EH (cell line): ENCODE measurements around the gene LSAMP.
"Not testable (repeated sequence)": the region's sequence is repeated elsewhere in the genome, so short reads cannot be mapped to it uniquely, and the experiment has no call there.

Source experiments
- DNase-seq: peaks from one replicate; pipeline ENCODE4 v3.0.0-alpha.2; 2015; ENCODE audit warnings: low read depth

LSAMP gene

GRCh38 chr3:115792206-115792955, 652.9 kb downstream of the LSAMP start:
- peak; percentile 34 for DNase-seq

GRCh38 chr3:115791271-115792153, 653.8 kb downstream of the LSAMP start:
- not testable (repeated sequence) for DNase-seq

DNA sequence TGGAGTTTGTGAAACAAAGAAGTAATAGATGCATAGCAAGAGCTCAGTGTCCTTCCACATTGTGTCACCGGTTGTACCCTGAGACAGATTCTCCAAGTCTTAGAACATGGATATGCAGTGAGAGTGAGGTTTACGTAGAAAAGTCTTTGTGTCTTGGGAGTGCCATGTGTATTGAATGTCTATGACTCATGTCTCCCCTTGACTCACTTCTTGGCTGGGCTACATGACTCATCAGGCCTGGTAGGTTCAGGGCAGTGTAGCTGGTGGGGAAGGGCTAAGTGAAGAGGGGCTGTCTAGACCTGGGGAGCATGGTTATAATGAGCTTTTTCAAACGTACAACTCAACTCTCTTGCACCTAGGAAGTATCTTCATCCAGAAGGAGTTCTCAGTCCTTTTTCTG, 654.5 kb downstream of the LSAMP start:
- DNase-seq, result peak; percentile 95

DNA sequence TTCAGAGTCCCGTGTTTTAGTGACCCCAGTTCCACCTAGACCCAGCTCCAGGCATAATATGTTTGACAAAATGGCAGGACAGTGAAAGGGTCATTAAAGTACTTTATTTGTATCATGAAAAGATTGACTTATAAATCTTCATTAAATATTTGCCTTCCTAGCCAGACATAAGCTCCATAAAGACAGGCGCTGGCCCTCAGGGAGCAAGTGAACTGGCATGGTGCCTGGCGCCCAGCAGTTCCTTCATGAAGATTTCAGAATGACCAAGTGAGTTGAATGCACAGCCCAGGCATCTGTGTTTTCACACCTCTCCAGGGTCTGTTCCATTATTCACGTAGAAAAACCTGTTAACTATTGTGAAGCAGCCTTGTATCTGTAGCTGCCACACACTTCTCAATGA, 655.8 kb downstream of the LSAMP start:
- DNase-seq, result peak; percentile 24

GRCh38 chr3:115788921-115789470, 656.3 kb downstream of the LSAMP start:
- peak; percentile 95 for DNase-seq

DNA sequence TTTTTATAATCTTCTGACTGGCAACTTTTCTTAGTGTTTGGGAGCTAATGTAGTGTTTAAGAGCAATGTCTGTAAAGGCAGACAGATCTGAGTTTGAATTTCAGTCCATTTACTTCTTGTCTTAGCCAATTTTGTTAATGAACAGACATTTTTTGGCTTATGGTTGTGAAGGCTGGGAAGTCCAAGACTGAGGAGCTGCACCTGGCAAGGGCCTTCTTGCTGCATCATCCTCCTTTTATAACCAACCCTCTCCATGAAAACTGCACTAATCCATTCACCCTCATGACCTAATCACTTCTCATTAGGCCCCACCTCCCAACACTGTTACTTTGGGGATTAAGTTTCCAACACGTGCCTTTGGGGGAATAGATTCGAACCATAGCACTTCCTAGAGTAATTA, 657.5 kb downstream of the LSAMP start:
- no peak for DNase-seq

- DNase-seq, result no peak
Observed at GRCh38 chr3:115785782-115786181, 659.5 kb downstream of the LSAMP start.

- peak; percentile 93 for DNase-seq
Observed at GRCh38 chr3:115784739-115785536, 660.3 kb downstream of the LSAMP start.

GRCh38 chr3:115783938-115784738, 661.1 kb downstream of the LSAMP start:
- DNase-seq, result peak; percentile 91

- DNase-seq, result not testable (repeated sequence)
Observed at GRCh38 chr3:115783426-115783825, 661.9 kb downstream of the LSAMP start.

- DNase-seq, result no peak
Observed at GRCh38 chr3:115779011-115779410, 666.3 kb downstream of the LSAMP start.

GRCh38 chr3:115772951-115773350, 672.3 kb downstream of the LSAMP start:
- no peak for DNase-seq

DNA sequence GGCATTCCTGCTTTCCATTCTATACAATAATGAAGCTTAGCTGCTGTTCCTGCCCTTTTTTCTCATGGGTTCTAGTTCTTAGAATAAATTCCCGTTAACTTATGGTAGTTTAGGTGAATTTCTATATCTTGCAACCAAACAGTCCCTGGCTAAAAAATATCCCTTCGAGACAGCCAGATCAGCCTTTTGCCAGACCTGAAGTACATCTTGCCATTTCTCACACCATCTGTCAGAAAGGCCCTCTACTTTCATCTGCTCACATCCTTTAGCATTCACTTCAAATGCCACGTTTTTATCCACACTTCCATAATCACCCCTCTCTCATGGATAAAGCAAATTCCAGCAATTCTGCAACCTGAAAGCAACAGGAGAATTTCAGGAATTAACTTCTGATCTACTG, 676.6 kb downstream of the LSAMP start:
- DNase-seq, result no peak

- DNase-seq, result peak; percentile 38
Observed at GRCh38 chr3:115766587-115767482, 678.5 kb downstream of the LSAMP start.

- no peak for DNase-seq
Observed at GRCh38 chr3:115761927-115762305, 683.4 kb downstream of the LSAMP start.

DNA sequence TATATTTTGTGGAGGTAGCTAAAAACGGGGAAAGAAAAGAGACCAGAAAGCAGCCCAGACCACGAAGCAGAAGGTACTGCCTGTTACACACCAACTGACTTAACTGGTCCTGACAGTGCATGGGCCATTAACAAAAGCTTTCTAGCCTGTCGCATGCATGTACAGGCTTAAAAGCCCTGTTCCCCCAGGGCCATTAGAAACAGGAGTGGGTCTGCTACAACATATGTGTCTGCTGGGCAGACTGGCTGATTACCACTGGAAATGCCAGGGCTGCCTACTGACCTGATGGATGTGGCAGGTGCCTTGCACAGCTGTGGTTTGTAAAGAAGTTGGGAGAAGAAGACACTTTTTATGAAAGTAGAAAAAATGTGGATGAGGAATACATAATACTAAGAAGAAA, 684.6 kb downstream of the LSAMP start:
- DNase-seq, result no peak

GRCh38 chr3:115758076-115758763, 687.1 kb downstream of the LSAMP start:
- DNase-seq, result peak; percentile 1

GRCh38 chr3:115752978-115753377, 692.3 kb downstream of the LSAMP start:
- DNase-seq, result not testable (repeated sequence)
